ENCODE measurements around the gene HAUS7.
A peak's percentile ranks its signal among the peaks of the same experiment; 100 is the strongest.

HAUS7 gene

DNA sequence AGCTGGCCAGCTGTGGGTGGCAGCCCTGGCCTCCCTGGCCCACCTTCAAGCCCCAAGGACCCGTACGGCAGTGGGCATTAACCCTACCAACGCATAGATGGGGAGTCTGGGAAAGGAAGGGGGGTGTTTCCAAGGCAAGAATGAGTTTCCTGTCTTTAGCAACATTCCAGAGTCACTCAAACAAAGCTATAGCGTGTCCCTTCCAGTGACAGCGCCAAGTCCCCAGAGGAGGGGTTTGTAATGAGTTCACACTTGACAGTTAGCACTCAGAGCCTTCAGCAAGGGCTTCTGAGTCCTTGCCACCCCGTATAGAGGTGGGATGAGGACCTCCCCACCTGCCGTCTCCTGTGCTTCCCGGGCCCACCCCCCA lies 26.2 kb upstream of the HAUS7 start:
- Histone ChIP-seq H3K4me3 (ENCODE audit: low read depth in 1 of 2, low read length in 2 of 2) (no peak overlapping the region), H3K27me3 (ENCODE audit: low read depth, low read length) (no peaks in the 10 kb centered on the region), H3K27ac (ENCODE audit: low read length) (no peak overlapping the region)

DNA sequence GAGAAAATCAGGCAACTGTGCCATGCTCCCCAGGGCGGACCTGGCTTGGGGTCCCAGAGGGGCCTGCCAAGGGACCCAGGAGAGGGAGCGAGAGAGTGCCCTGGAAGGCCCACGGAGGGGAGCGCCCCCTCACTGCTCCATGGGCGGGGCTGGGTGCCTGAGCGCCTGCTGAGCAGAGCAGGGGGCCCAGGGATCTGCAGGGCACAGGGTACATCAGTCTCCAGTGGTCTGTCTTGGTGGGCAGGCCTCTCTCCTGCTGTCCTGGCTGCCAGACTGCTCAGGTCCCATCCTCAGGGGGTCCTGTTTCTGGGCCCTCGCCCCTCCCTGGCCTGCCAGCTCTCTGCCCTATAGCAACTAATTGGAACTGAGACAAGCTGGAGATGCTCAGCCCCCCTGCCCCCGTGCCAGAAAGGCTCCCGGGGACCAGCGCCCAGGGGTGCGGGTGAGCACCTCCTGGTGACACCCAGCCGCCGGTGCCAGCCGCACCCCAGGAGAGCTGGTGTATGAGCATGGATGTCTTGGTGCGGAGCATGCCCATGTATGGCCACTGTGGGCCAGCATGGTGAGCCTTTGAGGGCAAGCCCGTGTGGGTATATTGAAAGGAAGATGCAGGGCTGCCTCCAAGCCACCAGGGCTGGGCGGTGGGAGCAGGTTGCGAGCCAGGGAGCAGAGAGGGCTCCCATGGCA lies 25.7 kb upstream of the HAUS7 start:
- Histone ChIP-seq H3K27me3 (ENCODE audit: low read depth, low read length) (no peaks in the 10 kb centered on the region), H3K27ac (ENCODE audit: low read length) (no peak overlapping the region), H3K9me3 (ENCODE audit: control insufficient read depth in 1 of 2, low read length in 2 of 2) (no peaks in the 10 kb centered on the region), H3K36me3 (ENCODE audit: control insufficient read depth in 1 of 2, insufficient read depth in 2 of 2, low read length in 2 of 2) (no peaks in the 10 kb centered on the region), H3K4me1 (ENCODE audit: control insufficient read depth in 1 of 2, insufficient read depth in 2 of 2, low read length in 2 of 2) (no peaks in the 10 kb centered on the region), H3K4me3 (ENCODE audit: low read depth in 1 of 2, low read length in 2 of 2) (peak overlapping the region in 1 of 2 donors; percentile 43)

More for the DNA sequence above, 26.2 kb upstream of the HAUS7 start:
- H3K9me3 ChIP-seq (ENCODE audit: control insufficient read depth in 1 of 2, low read length in 2 of 2), result no peaks in the 10 kb centered on the region
- H3K4me1 ChIP-seq (ENCODE audit: control insufficient read depth in 1 of 2, insufficient read depth in 2 of 2, low read length in 2 of 2), result no peaks in the 10 kb centered on the region
- H3K36me3 ChIP-seq (ENCODE audit: control insufficient read depth in 1 of 2, insufficient read depth in 2 of 2, low read length in 2 of 2), result no peaks in the 10 kb centered on the region

DNA sequence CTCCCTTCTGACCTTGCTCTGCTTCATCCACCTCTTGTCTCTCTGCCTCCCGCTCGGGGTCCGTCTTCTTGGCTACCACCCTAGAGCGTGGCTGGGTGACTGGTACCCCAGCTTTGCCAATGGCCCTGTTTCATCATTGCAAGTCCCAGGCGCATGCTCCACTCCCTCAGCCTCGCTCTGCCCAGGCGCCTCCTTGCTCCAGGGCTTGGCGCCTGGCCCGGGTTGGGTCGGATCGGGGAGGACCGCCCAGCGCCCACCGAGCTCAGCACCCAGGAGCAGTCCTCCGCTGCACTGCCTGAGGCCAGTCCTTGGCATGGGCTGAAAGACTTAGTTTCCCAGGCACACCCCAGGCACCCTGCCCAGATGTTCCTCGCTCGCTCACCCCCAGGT lies 25.0 kb upstream of the HAUS7 start:
- no peaks in the 10 kb centered on the region for H3K27me3 ChIP-seq (ENCODE audit: low read depth, low read length)
- no peaks in the 10 kb centered on the region for H3K36me3 ChIP-seq (ENCODE audit: control insufficient read depth in 1 of 2, insufficient read depth in 2 of 2, low read length in 2 of 2)
- peak overlapping the region; percentile 21 to 43 for H3K4me3 ChIP-seq (ENCODE audit: low read depth in 1 of 2, low read length in 2 of 2)
- no peak overlapping the region for H3K27ac ChIP-seq (ENCODE audit: low read length)
- no peaks in the 10 kb centered on the region for H3K4me1 ChIP-seq (ENCODE audit: control insufficient read depth in 1 of 2, insufficient read depth in 2 of 2, low read length in 2 of 2)
- no peaks in the 10 kb centered on the region for H3K9me3 ChIP-seq (ENCODE audit: control insufficient read depth in 1 of 2, low read length in 2 of 2)

GRCh38 chrX:153494541-153495361 lies 24.4 kb upstream of the HAUS7 start, which contains the start of gene BGN:
Gene BGN, plus strand, starts transcription at chrX:153494980. Its CDS starts 9,652 bp downstream, at chrX:153504632.
- H3K4me3 ChIP-seq (ENCODE audit: low read depth in 1 of 2, low read length in 2 of 2), result peak within 1 kb of the TSS; percentile 21 to 43
- no peaks in the 10 kb centered on the region for H3K27me3 ChIP-seq (ENCODE audit: low read depth, low read length)
- H3K36me3 ChIP-seq (ENCODE audit: control insufficient read depth in 1 of 2, insufficient read depth in 2 of 2, low read length in 2 of 2), result no peaks in the 10 kb centered on the region
- H3K9me3 ChIP-seq (ENCODE audit: control insufficient read depth in 1 of 2, low read length in 2 of 2), result no peaks in the 10 kb centered on the region
- H3K4me1 ChIP-seq (ENCODE audit: control insufficient read depth in 1 of 2, insufficient read depth in 2 of 2, low read length in 2 of 2), result no peaks in the 10 kb centered on the region
- H3K27ac ChIP-seq (ENCODE audit: low read length), result no peak within 1 kb of the TSS

DNA sequence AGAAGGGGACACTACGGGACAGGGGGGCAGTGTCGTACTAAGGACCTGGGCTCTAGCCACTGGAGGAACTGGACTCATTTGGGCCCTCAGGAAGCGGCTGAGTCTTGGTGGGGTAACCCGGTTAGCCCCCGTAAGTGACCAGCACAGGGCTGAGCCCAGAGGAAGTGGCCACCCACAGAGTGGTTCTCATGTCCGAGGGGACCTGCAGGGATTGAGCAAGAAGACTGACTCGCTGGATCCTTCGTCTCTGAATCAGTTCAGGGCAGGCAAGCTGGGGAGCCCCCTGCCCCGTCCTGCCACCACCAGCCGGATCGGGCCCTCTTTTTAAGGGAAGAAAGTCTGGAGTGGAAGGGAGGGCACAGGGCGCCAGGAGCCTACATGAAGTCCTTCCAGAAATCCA lies 23.7 kb upstream of the HAUS7 start:
- H3K4me1 ChIP-seq (ENCODE audit: control insufficient read depth in 1 of 2, insufficient read depth in 2 of 2, low read length in 2 of 2), result no peaks in the 10 kb centered on the region

DNA sequence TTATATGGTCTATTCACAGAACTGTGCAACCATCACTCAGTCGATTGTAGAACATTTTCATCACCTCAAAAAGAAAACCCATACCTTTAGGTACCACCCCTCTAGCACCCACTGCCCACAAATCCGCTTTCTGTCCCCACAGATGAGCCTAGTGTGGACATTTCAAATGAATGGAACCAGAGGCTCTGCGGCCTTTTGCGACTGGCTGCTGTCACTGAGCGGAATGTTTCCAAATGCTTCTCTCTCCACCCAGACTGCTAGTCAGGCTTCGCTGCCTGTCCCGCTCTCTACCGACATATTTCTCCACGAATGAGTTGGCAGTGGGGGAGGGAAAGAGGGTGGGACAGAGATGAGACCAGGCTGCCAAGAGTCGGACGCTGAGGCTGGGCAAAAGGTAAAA lies 22.7 kb upstream of the HAUS7 start:
- Histone ChIP-seq H3K27ac (ENCODE audit: low read length) (no peak overlapping the region), H3K36me3 (ENCODE audit: control insufficient read depth in 1 of 2, insufficient read depth in 2 of 2, low read length in 2 of 2) (no peaks in the 10 kb centered on the region), H3K4me1 (ENCODE audit: control insufficient read depth in 1 of 2, insufficient read depth in 2 of 2, low read length in 2 of 2) (no peaks in the 10 kb centered on the region), H3K9me3 (ENCODE audit: control insufficient read depth in 1 of 2, low read length in 2 of 2) (no peaks in the 10 kb centered on the region), H3K27me3 (ENCODE audit: low read depth, low read length) (no peaks in the 10 kb centered on the region), H3K4me3 (ENCODE audit: low read depth in 1 of 2, low read length in 2 of 2) (no peak overlapping the region)

More for the DNA sequence above, 23.7 kb upstream of the HAUS7 start:
- no peak overlapping the region for H3K27ac ChIP-seq (ENCODE audit: low read length)
- H3K27me3 ChIP-seq (ENCODE audit: low read depth, low read length), result no peaks in the 10 kb centered on the region
- H3K36me3 ChIP-seq (ENCODE audit: control insufficient read depth in 1 of 2, insufficient read depth in 2 of 2, low read length in 2 of 2), result no peaks in the 10 kb centered on the region
- H3K9me3 ChIP-seq (ENCODE audit: control insufficient read depth in 1 of 2, low read length in 2 of 2), result no peaks in the 10 kb centered on the region
- H3K4me3 ChIP-seq (ENCODE audit: low read depth in 1 of 2, low read length in 2 of 2), result no peak overlapping the region

GRCh38 chrX:153492543-153492942 lies 22.2 kb upstream of the HAUS7 start:
- H3K9me3 ChIP-seq (ENCODE audit: control insufficient read depth in 1 of 2, low read length in 2 of 2), result no peaks in the 10 kb centered on the region
- H3K36me3 ChIP-seq (ENCODE audit: control insufficient read depth in 1 of 2, insufficient read depth in 2 of 2, low read length in 2 of 2), result no peaks in the 10 kb centered on the region
- no peaks in the 10 kb centered on the region for H3K27me3 ChIP-seq (ENCODE audit: low read depth, low read length)
- no peak overlapping the region for H3K4me3 ChIP-seq (ENCODE audit: low read depth in 1 of 2, low read length in 2 of 2)
- no peaks in the 10 kb centered on the region for H3K4me1 ChIP-seq (ENCODE audit: control insufficient read depth in 1 of 2, insufficient read depth in 2 of 2, low read length in 2 of 2)
- H3K27ac ChIP-seq (ENCODE audit: low read length), result no peak overlapping the region

GRCh38 chrX:153491918-153492317 lies 21.5 kb upstream of the HAUS7 start:
- no peak overlapping the region for H3K27ac ChIP-seq (ENCODE audit: low read length)

GRCh38 chrX:153491351-153491914 lies 21.1 kb upstream of the HAUS7 start:
- Histone ChIP-seq H3K27me3 (ENCODE audit: low read depth, low read length) (no peaks in the 10 kb centered on the region), H3K4me1 (ENCODE audit: control insufficient read depth in 1 of 2, insufficient read depth in 2 of 2, low read length in 2 of 2) (no peaks in the 10 kb centered on the region), H3K27ac (ENCODE audit: low read length) (no peak overlapping the region), H3K36me3 (ENCODE audit: control insufficient read depth in 1 of 2, insufficient read depth in 2 of 2, low read length in 2 of 2) (no peaks in the 10 kb centered on the region), H3K9me3 (ENCODE audit: control insufficient read depth in 1 of 2, low read length in 2 of 2) (no peaks in the 10 kb centered on the region), H3K4me3 (ENCODE audit: low read depth in 1 of 2, low read length in 2 of 2) (no peak overlapping the region)

More at GRCh38 chrX:153491918-153492317, 21.5 kb upstream of the HAUS7 start:
- Histone ChIP-seq H3K4me3 (ENCODE audit: low read depth in 1 of 2, low read length in 2 of 2) (no peak overlapping the region), H3K27me3 (ENCODE audit: low read depth, low read length) (no peaks in the 10 kb centered on the region), H3K36me3 (ENCODE audit: control insufficient read depth in 1 of 2, insufficient read depth in 2 of 2, low read length in 2 of 2) (no peaks in the 10 kb centered on the region), H3K4me1 (ENCODE audit: control insufficient read depth in 1 of 2, insufficient read depth in 2 of 2, low read length in 2 of 2) (no peaks in the 10 kb centered on the region), H3K9me3 (ENCODE audit: control insufficient read depth in 1 of 2, low read length in 2 of 2) (no peaks in the 10 kb centered on the region)

GRCh38 chrX:153490217-153490930 lies 20.0 kb upstream of the HAUS7 start:
- Histone ChIP-seq H3K4me1 (ENCODE audit: control insufficient read depth in 1 of 2, insufficient read depth in 2 of 2, low read length in 2 of 2) (no peaks in the 10 kb centered on the region), H3K27me3 (ENCODE audit: low read depth, low read length) (no peaks in the 10 kb centered on the region), H3K4me3 (ENCODE audit: low read depth in 1 of 2, low read length in 2 of 2) (no peak overlapping the region), H3K9me3 (ENCODE audit: control insufficient read depth in 1 of 2, low read length in 2 of 2) (no peaks in the 10 kb centered on the region), H3K27ac (ENCODE audit: low read length) (no peak overlapping the region), H3K36me3 (ENCODE audit: control insufficient read depth in 1 of 2, insufficient read depth in 2 of 2, low read length in 2 of 2) (no peaks in the 10 kb centered on the region)

Measured in muscle layer of duodenum (tissue), 2 donors.